ENCODE data around the gene INPP1. TPM values are rescaled to one million over a fixed set of nuclear protein-coding genes. Genes with fewer than 3 reads are reported as not detected.

The INPP1 gene
- total and polyA plus RNA-seq, 2 donors: 21.5 to 22.3 TPM

- DNase-seq (ENCODE audit: extremely low spot score): no peak
- no peak overlapping the region for H3K4me3 ChIP-seq (ENCODE audit: low read depth, low read length)
- no peak overlapping the region for H3K27ac ChIP-seq (ENCODE audit: low read depth)
- WGBS: 98% methylated on average over 4 of the region's 4 CpGs
- no peaks in the 10 kb centered on the region for H3K4me1 ChIP-seq (ENCODE audit: insufficient read depth)
- no peaks in the 10 kb centered on the region for H3K36me3 ChIP-seq (ENCODE audit: insufficient read depth)
Measured at GRCh38 chr2:190415251-190415650, 71.9 kb downstream of the INPP1 start.

GRCh38 chr2:190415794-190416775 lies 72.7 kb downstream of the INPP1 start:
- no peak overlapping the region for H3K27ac ChIP-seq (ENCODE audit: low read depth)

DNA sequence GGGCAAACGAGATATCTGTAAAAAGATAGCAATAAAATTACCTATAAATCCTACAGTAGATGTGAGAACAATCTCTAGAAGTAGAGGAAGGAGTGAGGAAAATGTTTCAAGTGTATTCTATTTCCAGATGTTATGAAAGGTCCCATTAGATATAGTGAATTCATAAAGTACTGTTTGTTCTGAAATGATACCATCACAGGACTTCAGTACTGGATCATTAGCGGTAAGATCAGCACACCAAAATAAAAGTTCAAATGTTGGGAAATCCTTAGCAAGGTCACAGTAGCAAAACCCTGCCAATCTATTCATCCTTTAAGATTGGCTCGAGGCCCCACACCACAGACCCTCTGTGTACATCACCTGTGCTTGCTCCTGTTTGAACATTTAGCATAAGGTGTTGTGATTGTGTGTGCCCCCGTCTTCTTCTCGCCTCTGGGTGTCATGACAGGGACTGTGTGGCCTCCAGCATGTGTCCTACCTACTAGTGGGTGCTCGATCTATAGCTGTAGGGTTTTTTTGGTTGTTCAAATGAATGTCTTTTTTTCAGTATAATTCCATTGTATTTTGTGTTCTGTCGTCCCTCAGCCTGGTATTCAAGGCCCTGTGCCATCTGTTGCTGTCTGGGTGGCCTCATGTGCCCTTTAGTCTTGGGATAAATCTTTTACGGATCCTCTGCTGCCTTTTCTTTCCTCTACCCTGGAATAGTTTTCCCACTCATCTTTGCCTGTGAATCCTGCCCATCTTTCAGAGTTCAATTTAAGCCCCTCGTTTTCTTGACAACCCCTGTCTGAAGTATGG lies 73.9 kb downstream of the INPP1 start:
- no peaks in the 10 kb centered on the region for H3K4me1 ChIP-seq (ENCODE audit: insufficient read depth)
- H3K27ac ChIP-seq (ENCODE audit: low read depth): no peak overlapping the region
- 90% methylated on average over 9 of the region's 9 CpGs for WGBS

More at GRCh38 chr2:190415794-190416775, 72.7 kb downstream of the INPP1 start:
- no peak overlapping the region for H3K4me3 ChIP-seq (ENCODE audit: low read depth, low read length)
- no peak for DNase-seq (ENCODE audit: extremely low spot score)
- 77% methylated on average over 2 of the region's 2 CpGs for WGBS
- no peaks in the 10 kb centered on the region for H3K36me3 ChIP-seq (ENCODE audit: insufficient read depth)
- H3K4me1 ChIP-seq (ENCODE audit: insufficient read depth): no peaks in the 10 kb centered on the region

DNA sequence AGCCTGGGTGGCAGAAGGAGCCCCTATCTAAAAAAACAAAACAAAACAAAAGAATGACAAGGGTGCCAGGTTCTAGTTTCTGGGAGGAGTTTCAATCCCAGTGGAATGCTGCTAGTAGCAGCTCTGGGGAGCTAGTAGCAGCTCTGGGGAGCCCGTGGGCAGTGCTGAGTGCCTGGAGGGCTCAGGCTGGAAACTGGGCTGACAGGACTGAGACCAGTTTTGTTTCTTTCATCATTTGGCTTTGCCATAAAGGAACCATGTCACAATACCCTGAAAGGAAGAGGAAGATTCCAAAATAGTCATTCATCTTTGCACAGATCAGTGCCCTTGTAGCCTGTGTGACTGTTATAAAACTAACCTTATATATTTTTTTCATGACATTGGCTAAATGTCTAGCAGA lies 75.3 kb downstream of the INPP1 start:
- Histone ChIP-seq H3K4me1 (ENCODE audit: insufficient read depth) (no peaks in the 10 kb centered on the region), H3K36me3 (ENCODE audit: insufficient read depth) (no peaks in the 10 kb centered on the region), H3K27ac (ENCODE audit: low read depth) (no peak overlapping the region), H3K4me3 (ENCODE audit: low read depth, low read length) (no peak overlapping the region)
- no peak for DNase-seq (ENCODE audit: extremely low spot score)
- WGBS: 72% methylated on average over 1 of the region's 1 CpG

More for the DNA sequence above, 73.9 kb downstream of the INPP1 start:
- DNase-seq (ENCODE audit: extremely low spot score): no peak
- no peaks in the 10 kb centered on the region for H3K36me3 ChIP-seq (ENCODE audit: insufficient read depth)
- H3K4me3 ChIP-seq (ENCODE audit: low read depth, low read length): no peak overlapping the region

DNA sequence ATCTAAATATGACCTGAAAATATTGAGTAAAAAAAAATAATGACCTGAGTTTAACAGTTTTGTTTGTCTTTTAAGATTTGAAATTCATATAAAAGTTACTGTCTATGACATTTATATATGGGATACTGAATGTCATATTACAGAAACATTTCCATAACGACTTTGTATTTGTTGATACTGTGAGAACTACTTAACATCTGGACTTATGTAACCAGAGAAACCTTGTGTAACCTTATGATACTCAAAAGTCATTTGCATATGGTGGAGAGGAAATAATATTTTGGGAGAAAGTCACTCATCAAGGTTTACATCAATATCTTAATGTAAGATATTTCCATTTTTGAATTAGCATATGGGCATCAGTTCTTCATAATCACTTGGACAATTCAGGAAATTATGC lies 77.4 kb downstream of the INPP1 start:
- Histone ChIP-seq H3K36me3 (ENCODE audit: insufficient read depth) (no peaks in the 10 kb centered on the region), H3K27ac (ENCODE audit: low read depth) (no peak overlapping the region), H3K4me3 (ENCODE audit: low read depth, low read length) (no peak overlapping the region), H3K4me1 (ENCODE audit: insufficient read depth) (no peaks in the 10 kb centered on the region)
- WGBS: 37% methylated on average over 1 of the region's 1 CpG
- DNase-seq (ENCODE audit: extremely low spot score): no peak

Other genes starting within 250 kb of the INPP1 start
- gene HIBCH, start 23.8 kb upstream of the INPP1 start, total RNA-seq: 61.1 TPM
- 23.1 TPM for gene HIBCH, start 23.8 kb upstream of the INPP1 start, polyA plus RNA-seq
- gene MFSD6, start 64.8 kb downstream of the INPP1 start, total RNA-seq: 16.3 TPM
- 19.3 TPM for gene MFSD6, start 64.8 kb downstream of the INPP1 start, polyA plus RNA-seq
- 15.0 TPM for gene NEMP2, start 191.1 kb downstream of the INPP1 start, total RNA-seq
- gene NEMP2, start 191.1 kb downstream of the INPP1 start, polyA plus RNA-seq: 1.7 TPM

Measured in urinary bladder (tissue), 4 donors.